GM12891 (cell line): Measurements from ENCODE around the gene DNAJC13.

Experiments
- DNase-seq: peaks from one replicate; pipeline ENCODE4 v3.0.0; 2011; ENCODE audit warnings: low spot score; ENCODE audit not compliant: insufficient read length
- FAIRE-seq: peaks from 2 replicates; lab custom pipeline; 2011; peaks lifted over from hg19 to GRCh38; lab: Jason Lieb, UNC
- PAX5 ChIP-seq: IDR thresholded peaks from 2 replicates; pipeline ENCODE4 v1.6.1; 2011; ENCODE audit warnings: low read length, moderate library complexity, mild to moderate bottlenecking; ENCODE audit not compliant: insufficient read depth, severe bottlenecking
- POLR2A ChIP-seq: IDR thresholded peaks from 2 replicates; pipeline ENCODE4 v1.6.1; 2011; ENCODE audit warnings: low read depth, low read length, control low read depth
- POLR2AphosphoS5 ChIP-seq: IDR thresholded peaks from 2 replicates; pipeline ENCODE4 v1.6.1; 2011; ENCODE audit warnings: low read depth, low read length, control low read depth
- POU2F2 ChIP-seq: IDR thresholded peaks from 2 replicates; pipeline ENCODE4 v1.6.1; 2011; ENCODE audit warnings: low read depth, mild to moderate bottlenecking, control low read depth, low read length, moderate library complexity
- SPI1 ChIP-seq: IDR thresholded peaks from 2 replicates; pipeline ENCODE4 v1.6.1; 2011; ENCODE audit warnings: low read depth, low read length, control low read depth
- TAF1 ChIP-seq: IDR thresholded peaks from 2 replicates; pipeline ENCODE4 v1.6.1; 2011; ENCODE audit warnings: low read depth, low read length, control low read depth

The DNAJC13 gene

GRCh38 chr3:132405188-132405587, 12.1 kb upstream of the DNAJC13 start:
- FAIRE-seq: no peak
- no peak for TF ChIP-seq POU2F2
- no peak for TF ChIP-seq TAF1
- TF ChIP-seq POLR2AphosphoS5: no peak
- no peak for TF ChIP-seq PAX5
- no peak for TF ChIP-seq SPI1
- TF ChIP-seq POLR2A: no peak

DNA sequence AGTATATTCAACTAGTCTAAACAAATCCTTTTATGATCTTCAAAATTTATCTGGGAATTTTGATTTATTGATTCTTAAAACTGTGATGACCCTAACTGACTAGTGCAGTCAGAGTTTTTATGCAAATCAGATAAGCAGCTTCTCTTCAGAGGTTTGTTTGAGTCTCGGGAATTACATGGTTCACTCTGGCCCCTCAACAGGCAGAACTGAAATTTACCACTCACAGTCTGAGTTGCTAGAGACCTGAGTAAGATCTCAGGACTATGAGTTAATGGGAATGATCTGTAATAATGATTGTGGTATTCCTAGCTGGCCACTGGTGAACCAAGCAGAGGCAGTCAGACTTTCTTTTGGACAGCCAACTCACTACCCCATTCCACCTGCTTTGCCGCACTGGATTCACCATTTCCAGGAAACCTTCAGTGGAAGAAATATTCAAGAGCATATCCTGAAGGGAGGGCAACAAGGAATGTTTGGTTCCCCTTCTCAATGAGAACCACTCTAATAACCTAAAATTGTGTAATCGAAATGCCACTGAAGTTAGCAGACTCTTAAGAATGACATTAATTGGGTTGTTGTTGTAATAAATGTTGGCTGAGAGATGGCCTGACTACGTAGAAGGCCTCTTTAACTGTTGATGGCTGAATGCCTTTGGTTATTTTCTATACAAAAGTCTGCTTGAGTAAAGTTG, 11.5 kb upstream of the DNAJC13 start:
- FAIRE-seq (peak; percentile 33), DNase-seq (no peak)
- TF ChIP-seq SPI1 (peak; percentile 24; the same call in 1 of the 2 replicates), TAF1 (no peak), POU2F2 (no peak)

More at GRCh38 chr3:132405188-132405587, 12.1 kb upstream of the DNAJC13 start:
- DNase-seq: no peak

DNA sequence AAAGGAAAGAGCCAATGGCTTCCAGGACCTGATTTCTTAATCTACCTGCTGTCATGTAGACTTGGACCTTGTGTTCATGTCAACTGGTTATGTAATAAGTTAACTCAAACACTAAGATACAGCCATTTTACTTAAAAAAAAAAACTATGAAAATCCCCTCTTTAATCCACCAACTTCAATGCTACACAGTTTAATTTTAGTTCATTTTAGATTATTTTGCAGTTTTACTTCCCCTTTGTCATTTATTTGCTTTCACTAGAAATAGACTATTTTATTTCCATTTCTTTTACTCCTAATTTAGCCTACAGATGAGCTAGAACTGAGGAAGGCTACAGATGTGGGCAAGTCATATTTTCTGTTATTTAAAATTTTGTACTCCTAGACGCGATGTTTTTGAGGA, 10.7 kb upstream of the DNAJC13 start:
- no peak for FAIRE-seq
- no peak for TF ChIP-seq TAF1
- no peak for TF ChIP-seq POU2F2
- TF ChIP-seq PAX5: no peak
- TF ChIP-seq POLR2A: no peak
- TF ChIP-seq SPI1: no peak
- TF ChIP-seq POLR2AphosphoS5: no peak
- DNase-seq: no peak

- TF ChIP-seq SPI1 (peak; percentile 76), PAX5 (no peak)
- DNase-seq: no peak
- no peak for FAIRE-seq
These were observed 10.3 kb upstream of the DNAJC13 start for GRCh38 chr3:132407025-132407424.

- no peak for FAIRE-seq
- no peak for DNase-seq
- TF ChIP-seq POLR2A: no peak
- no peak for TF ChIP-seq PAX5
- no peak for TF ChIP-seq SPI1
- TF ChIP-seq POU2F2: no peak
- TF ChIP-seq POLR2AphosphoS5: no peak
- TF ChIP-seq TAF1: no peak
These were observed 2.5 kb upstream of the DNAJC13 start for GRCh38 chr3:132414841-132415240.

DNA sequence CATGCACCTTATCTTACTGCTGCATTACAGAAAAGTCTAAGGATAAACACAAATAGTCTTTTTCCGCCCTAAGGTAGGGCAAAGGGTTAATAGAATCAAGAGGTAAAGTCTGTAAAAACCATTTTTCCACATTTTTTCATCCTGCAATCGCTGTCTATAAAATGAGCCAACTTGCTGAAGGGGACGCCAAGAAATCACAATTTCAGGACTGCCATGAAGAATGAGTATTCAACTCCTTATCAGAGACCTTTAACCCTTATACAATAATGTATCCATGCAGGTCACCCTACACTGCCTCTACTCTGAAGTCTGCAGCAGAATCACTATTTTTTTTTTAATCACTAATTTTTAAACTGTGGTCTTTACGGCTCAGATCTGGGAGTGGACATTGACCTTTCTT, 1.1 kb upstream of the DNAJC13 start:
- TF ChIP-seq PAX5 (no peak), POLR2A (no peak), TAF1 (no peak), SPI1 (no peak), POLR2AphosphoS5 (no peak), POU2F2 (no peak)
- DNase-seq (no peak), FAIRE-seq (no peak)

DNA sequence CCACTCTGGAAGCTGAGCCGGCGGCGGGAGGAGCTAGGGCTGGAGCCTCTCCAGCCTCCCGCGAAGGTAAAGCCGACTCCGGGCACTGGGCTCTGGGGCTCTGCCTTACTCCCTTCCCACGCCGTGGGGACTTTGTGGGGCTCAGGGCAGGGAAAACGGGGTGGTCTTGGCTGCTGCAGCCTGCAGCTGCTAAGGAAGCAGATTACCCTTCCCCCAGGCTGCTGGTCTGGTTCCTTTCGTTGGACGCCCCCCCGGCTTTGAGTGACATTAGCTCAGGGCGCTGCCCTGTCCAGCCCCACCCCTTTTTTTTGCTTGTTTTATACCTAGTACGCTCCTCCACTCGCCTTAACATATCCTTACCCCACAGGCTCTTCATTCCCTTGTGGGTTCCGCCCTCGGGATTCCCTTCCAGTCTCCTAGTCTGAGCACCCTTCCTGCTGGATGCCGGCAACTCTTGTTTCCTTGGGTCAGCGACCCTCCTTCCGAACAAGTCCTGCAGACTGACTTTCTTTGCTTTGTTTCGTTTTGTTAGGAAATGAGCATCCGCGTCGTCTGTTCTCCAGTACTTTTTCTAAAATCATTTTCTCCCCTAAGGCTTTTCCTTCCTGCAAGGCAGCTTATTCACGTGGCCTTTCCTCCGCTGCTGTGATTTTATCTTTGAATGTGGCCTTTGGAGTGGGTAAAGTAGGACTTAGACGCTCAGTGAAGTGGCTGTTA, 551 bp downstream of the DNAJC13 start:
- peak; percentile 11 for DNase-seq
- FAIRE-seq: peak; percentile 13
- TF ChIP-seq POU2F2: no peak
- peak; percentile 56 for TF ChIP-seq POLR2A
- peak; percentile 13; the same call in 1 of the 2 replicates for TF ChIP-seq TAF1
- TF ChIP-seq POLR2AphosphoS5: peak; percentile 58; the same call in 1 of the 2 replicates
- TF ChIP-seq SPI1: no peak
- no peak for TF ChIP-seq PAX5

DNA sequence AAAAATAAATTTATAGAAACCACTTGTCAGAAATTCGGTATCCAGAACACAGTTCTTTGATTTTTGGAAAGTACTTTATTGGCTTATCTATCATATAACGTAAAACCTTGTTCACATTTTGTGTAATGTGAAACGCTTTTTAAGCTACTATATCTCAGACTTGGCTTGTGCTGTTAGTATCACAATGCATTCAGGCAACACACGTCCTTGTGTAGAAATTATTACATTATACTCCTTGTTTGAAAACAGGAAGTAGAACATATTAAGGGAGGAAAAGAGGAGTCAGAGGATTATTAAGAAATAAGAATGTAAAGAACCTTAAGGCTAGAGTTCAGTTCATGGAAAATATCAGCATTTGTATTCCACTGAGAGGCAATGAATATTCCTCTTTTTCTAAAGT, 1.6 kb downstream of the DNAJC13 start:
- no peak for TF ChIP-seq PAX5
- no peak for TF ChIP-seq SPI1
- TF ChIP-seq POLR2A: no peak
- no peak for TF ChIP-seq POU2F2
- no peak for TF ChIP-seq TAF1
- TF ChIP-seq POLR2AphosphoS5: no peak

GRCh38 chr3:132421832-132422231, 4.5 kb downstream of the DNAJC13 start:
- no peak for DNase-seq
- TF ChIP-seq POLR2AphosphoS5 (no peak), POU2F2 (no peak), SPI1 (no peak), PAX5 (no peak), POLR2A (no peak), TAF1 (no peak)
- FAIRE-seq: no peak

More for the DNA sequence above, 1.6 kb downstream of the DNAJC13 start:
- no peak for DNase-seq
- no peak for FAIRE-seq

GRCh38 chr3:132422531-132422930, 5.2 kb downstream of the DNAJC13 start:
- FAIRE-seq: no peak
- TF ChIP-seq POU2F2 (no peak), TAF1 (no peak), PAX5 (no peak), SPI1 (no peak), POLR2AphosphoS5 (no peak), POLR2A (no peak)
- no peak for DNase-seq
